ENCODE data around the gene CD247. TPM values are rescaled to one million over a fixed set of nuclear protein-coding genes. Genes with fewer than 3 reads are reported as not detected.

Gene CD247
- total and polyA plus RNA-seq, 2 of the 13 experiments (the other 11 are each of a cell fraction or from before 2014, with no cell fraction given) = 0.20 TPM; not detected in 1

DNA sequence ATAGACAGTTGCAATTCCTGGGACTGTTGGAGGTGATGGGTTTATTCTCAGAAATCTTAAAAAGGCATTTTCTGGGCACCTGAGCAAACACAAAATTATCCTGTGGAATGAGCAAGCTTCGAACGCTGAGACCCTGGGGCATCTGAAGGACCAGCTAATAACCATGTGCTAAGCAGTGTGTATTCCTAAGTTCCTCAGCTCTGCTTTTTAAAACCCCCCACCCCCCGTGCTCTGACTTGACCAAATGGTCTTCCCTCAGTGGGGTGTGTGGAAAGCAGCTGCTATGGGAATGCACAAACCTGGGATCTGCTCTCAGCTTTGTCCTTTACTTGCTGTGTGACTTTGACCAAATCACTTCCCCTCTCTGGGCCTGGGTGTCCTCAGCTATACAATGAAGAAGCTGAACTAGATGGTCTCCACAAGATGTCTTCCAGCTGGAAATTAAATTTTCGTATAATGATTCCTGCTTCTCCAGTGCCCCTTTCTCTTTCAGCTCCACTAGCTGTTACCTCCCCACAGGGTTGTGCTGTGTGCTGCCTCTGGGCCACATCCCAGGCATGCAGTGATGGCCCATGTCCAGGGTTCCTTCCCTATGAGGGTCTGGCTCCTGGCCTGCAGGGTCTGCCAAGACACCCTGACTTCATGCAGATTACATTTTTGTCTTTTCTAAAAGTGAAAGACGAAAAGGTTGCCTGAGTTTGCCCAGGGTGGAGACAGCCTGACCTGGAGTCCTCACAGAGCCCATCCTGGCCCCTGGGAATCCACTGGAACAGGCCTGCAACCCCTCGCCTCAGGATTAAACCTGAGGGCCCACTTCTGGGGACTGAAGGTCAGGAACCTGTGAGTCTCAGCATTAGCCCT, 14.9 kb upstream of the CD247 start (continued):
- TF ChIP-seq ZNF335 (CRISPR knock-in tag; IDR thresholded peaks at IDR 0.05) (no peak), TP53 (CRISPR knock-in tag; conservative IDR thresholded peaks at IDR 0.05) (no peak), ZNF761 (CRISPR knock-in tag; conservative IDR thresholded peaks at IDR 0.05) (no peak), SOX6 (IDR thresholded peaks at IDR 0.05) (no peak), SOX6 (CRISPR knock-in tag; IDR thresholded peaks at IDR 0.05) (no peak), ZNF530 (CRISPR knock-in tag; IDR thresholded peaks at IDR 0.05; ENCODE audit: low read depth) (no peak), ZNF274 (CRISPR knock-in tag; IDR thresholded peaks at IDR 0.05) (no peak), ZNF781 (CRISPR knock-in tag; IDR thresholded peaks at IDR 0.05; ENCODE audit: borderline replicate concordance, not compliant biosample characterization) (no peak), AKAP8 (CRISPR knock-in tag; IDR thresholded peaks at IDR 0.05) (no peak), ZNF44 (CRISPR knock-in tag; IDR thresholded peaks at IDR 0.05) (0 out of 2 replicates have a peak, but pooled peaks have one; percentile 52), ZBTB7B (CRISPR knock-in tag; IDR thresholded peaks at IDR 0.05) (no peak)
- TF ChIP-seq, protein P1, sequence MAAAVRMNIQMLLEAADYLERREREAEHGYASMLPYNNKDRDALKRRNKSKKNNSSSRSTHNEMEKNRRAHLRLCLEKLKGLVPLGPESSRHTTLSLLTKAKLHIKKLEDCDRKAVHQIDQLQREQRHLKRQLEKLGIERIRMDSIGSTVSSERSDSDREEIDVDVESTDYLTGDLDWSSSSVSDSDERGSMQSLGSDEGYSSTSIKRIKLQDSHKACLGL (CRISPR knock-in tag; IDR thresholded peaks at IDR 0.05) = 0 out of 2 replicates have a peak, but pooled peaks have one; percentile 25
- TF ChIP-seq, protein P2, sequence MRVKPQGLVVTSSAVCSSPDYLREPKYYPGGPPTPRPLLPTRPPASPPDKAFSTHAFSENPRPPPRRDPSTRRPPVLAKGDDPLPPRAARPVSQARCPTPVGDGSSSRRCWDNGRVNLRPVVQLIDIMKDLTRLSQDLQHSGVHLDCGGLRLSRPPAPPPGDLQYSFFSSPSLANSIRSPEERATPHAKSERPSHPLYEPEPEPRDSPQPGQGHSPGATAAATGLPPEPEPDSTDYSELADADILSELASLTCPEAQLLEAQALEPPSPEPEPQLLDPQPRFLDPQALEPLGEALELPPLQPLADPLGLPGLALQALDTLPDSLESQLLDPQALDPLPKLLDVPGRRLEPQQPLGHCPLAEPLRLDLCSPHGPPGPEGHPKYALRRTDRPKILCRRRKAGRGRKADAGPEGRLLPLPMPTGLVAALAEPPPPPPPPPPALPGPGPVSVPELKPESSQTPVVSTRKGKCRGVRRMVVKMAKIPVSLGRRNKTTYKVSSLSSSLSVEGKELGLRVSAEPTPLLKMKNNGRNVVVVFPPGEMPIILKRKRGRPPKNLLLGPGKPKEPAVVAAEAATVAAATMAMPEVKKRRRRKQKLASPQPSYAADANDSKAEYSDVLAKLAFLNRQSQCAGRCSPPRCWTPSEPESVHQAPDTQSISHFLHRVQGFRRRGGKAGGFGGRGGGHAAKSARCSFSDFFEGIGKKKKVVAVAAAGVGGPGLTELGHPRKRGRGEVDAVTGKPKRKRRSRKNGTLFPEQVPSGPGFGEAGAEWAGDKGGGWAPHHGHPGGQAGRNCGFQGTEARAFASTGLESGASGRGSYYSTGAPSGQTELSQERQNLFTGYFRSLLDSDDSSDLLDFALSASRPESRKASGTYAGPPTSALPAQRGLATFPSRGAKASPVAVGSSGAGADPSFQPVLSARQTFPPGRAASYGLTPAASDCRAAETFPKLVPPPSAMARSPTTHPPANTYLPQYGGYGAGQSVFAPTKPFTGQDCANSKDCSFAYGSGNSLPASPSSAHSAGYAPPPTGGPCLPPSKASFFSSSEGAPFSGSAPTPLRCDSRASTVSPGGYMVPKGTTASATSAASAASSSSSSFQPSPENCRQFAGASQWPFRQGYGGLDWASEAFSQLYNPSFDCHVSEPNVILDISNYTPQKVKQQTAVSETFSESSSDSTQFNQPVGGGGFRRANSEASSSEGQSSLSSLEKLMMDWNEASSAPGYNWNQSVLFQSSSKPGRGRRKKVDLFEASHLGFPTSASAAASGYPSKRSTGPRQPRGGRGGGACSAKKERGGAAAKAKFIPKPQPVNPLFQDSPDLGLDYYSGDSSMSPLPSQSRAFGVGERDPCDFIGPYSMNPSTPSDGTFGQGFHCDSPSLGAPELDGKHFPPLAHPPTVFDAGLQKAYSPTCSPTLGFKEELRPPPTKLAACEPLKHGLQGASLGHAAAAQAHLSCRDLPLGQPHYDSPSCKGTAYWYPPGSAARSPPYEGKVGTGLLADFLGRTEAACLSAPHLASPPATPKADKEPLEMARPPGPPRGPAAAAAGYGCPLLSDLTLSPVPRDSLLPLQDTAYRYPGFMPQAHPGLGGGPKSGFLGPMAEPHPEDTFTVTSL (CRISPR knock-in tag; IDR thresholded peaks at IDR 0.05; ENCODE audit: borderline replicate concordance) = no peak
- TF ChIP-seq, protein P3, sequence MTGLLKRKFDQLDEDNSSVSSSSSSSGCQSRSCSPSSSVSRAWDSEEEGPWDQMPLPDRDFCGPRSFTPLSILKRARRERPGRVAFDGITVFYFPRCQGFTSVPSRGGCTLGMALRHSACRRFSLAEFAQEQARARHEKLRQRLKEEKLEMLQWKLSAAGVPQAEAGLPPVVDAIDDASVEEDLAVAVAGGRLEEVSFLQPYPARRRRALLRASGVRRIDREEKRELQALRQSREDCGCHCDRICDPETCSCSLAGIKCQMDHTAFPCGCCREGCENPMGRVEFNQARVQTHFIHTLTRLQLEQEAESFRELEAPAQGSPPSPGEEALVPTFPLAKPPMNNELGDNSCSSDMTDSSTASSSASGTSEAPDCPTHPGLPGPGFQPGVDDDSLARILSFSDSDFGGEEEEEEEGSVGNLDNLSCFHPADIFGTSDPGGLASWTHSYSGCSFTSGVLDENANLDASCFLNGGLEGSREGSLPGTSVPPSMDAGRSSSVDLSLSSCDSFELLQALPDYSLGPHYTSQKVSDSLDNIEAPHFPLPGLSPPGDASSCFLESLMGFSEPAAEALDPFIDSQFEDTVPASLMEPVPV (CRISPR knock-in tag; IDR thresholded peaks at IDR 0.05) = no peak
- TF ChIP-seq, protein P4, sequence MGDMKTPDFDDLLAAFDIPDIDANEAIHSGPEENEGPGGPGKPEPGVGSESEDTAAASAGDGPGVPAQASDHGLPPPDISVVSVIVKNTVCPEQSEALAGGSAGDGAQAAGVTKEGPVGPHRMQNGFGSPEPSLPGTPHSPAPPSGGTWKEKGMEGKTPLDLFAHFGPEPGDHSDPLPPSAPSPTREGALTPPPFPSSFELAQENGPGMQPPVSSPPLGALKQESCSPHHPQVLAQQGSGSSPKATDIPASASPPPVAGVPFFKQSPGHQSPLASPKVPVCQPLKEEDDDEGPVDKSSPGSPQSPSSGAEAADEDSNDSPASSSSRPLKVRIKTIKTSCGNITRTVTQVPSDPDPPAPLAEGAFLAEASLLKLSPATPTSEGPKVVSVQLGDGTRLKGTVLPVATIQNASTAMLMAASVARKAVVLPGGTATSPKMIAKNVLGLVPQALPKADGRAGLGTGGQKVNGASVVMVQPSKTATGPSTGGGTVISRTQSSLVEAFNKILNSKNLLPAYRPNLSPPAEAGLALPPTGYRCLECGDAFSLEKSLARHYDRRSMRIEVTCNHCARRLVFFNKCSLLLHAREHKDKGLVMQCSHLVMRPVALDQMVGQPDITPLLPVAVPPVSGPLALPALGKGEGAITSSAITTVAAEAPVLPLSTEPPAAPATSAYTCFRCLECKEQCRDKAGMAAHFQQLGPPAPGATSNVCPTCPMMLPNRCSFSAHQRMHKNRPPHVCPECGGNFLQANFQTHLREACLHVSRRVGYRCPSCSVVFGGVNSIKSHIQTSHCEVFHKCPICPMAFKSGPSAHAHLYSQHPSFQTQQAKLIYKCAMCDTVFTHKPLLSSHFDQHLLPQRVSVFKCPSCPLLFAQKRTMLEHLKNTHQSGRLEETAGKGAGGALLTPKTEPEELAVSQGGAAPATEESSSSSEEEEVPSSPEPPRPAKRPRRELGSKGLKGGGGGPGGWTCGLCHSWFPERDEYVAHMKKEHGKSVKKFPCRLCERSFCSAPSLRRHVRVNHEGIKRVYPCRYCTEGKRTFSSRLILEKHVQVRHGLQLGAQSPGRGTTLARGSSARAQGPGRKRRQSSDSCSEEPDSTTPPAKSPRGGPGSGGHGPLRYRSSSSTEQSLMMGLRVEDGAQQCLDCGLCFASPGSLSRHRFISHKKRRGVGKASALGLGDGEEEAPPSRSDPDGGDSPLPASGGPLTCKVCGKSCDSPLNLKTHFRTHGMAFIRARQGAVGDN (CRISPR knock-in tag; IDR thresholded peaks at IDR 0.05) = 0 out of 2 replicates have a peak, but pooled peaks have one; percentile 17
